ENCODE results near the gene FRRS1L.

GRCh38 chr9:109097146-109097545 is 69.9 kb downstream of the FRRS1L start:
- TF ChIP-seq CSRNP3 (CRISPR knock-in tag; IDR thresholded peaks at IDR 0.05) (no peak), TCF4 (CRISPR knock-in tag; IDR thresholded peaks at IDR 0.05; ENCODE audit: borderline replicate concordance) (no peak), ZNF8 (CRISPR knock-in tag; IDR thresholded peaks at IDR 0.05) (no peak), ZC3H10 (CRISPR knock-in tag; IDR thresholded peaks at IDR 0.05) (no peak), ISL1 (CRISPR knock-in tag; IDR thresholded peaks at IDR 0.05) (no peak)

Data from SK-N-SH treated with all-trans-retinoic acid at 6 μM for 48 hours (cell line).